HG02938 (cell line): ENCODE results near the gene KTI12.

Source experiments
- ATAC-seq: cut with Tn5 transposase; IDR thresholded peaks from one replicate; pipeline ENCODE4 v1.9.1; 2021; ENCODE audit warnings: mild to moderate bottlenecking, moderate library complexity; ENCODE audit not compliant: unreplicated experiment

KTI12 gene

GRCh38 chr1:51989582-51990477 lies 43.8 kb downstream of the KTI12 start:
- no peak for ATAC-seq

DNA sequence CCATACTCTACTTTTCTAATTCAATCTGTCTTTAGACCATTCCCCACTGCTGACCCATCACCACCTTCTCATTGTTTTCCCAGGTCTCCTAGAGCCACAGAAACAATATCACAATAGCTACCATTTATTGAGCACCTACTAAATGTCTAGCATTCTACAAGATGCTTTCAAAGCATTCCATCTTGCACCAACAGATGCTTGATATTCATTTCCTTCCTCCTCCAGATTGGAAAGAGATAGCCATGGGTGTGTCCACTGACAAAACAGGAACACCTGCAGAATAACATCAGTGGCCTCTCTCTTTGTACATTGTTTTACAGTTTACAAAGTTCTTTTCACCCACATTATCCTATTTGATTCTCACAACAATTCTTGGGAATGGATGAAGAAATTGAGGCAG lies 45.4 kb downstream of the KTI12 start:
- no peak for ATAC-seq

DNA sequence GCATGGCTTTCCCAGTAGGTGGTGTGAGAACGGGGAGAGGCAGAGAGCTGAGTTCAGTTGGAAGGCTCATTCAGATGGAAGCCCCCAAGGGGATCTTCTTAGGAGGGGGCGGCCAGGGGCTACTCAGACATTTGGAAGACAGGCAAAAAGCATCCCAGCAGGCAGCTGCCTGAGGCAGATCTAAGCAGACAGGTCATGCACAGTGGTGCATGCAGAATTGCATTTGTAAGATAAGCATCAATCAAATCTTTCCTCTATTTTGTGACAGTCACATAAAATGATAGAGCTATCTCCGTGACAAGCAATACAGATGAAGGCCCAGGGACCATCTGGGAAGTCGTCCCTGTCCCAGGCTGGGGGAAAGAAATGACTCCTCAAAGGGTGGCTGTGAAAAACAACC lies 46.9 kb downstream of the KTI12 start:
- no peak for ATAC-seq

DNA sequence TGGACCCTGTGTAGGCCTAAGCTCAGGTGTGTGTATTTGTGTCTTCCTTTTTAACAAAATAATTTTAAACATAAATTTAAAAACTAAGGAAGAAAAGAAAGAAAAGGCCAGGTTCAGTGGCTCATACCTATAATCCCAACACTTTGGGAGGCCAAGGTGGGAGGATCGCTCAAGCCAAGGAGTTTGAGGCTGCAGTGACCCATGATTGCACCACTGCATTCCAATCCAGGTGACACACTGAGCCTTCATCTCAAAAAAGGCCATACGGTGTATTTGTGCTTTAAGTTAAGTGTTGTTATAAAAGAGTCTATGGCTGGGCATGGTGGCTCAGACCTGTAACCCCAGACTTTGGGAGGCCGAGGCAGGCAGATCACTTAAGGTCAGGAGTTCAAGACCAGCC lies 51.4 kb downstream of the KTI12 start:
- no peak for ATAC-seq
